ENCODE data around the gene LDLRAP1.

Gene LDLRAP1

DNA sequence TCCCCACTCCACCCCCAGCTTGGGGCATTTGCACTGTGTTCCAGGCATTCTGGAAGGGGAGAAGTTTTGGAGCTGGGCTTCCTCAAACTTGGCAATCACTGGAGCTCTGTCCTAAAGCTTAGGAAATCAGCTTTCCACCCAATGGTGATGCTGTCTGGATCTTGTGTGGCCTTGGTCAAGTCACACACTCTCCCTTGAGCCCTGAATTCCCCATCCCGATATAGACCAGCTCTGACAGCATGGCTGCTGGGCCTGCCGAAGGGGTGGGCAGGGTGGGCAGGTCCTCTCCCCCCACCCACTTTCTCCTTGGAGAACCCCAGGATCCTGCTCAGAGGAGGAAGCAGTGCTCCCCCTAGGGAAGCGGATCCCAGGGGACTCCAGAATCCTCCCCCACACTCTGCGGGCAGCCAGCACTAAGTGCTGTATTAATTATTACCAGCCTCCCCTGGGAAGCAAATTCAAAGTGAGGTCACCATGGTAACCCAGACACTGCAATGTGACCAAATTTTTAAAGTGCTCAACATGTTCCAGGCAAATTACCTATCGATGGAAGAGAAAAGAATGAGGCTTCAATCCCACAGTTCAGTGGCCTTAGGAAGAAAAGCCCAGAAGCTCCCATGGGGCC is 21.3 kb upstream of the LDLRAP1 start:
- no peak overlapping the region for H3K4me2 ChIP-seq (ENCODE audit: low read depth, low read length, poor library complexity, severe bottlenecking)
- no peaks in the 10 kb centered on the region for H3K36me3 ChIP-seq (ENCODE audit: insufficient read depth, low read length)
- H2AFZ ChIP-seq (ENCODE audit: low read length), result no peak overlapping the region
- no peak overlapping the region for H3K9ac ChIP-seq (ENCODE audit: low read depth, low read length, poor library complexity, severe bottlenecking)
- no peaks in the 10 kb centered on the region for H3K4me1 ChIP-seq (ENCODE audit: insufficient read depth, low read length, poor library complexity, severe bottlenecking)
- H3K27me3 ChIP-seq (ENCODE audit: insufficient read depth, low read length, poor library complexity, severe bottlenecking), result no peaks in the 10 kb centered on the region
- no peaks in the 10 kb centered on the region for H3K79me2 ChIP-seq (ENCODE audit: insufficient read depth, low read length)
- no peaks in the 10 kb centered on the region for H4K20me1 ChIP-seq (ENCODE audit: insufficient read depth, low read length, poor library complexity, severe bottlenecking)
- H3K4me3 ChIP-seq (ENCODE audit: low read length, poor library complexity, severe bottlenecking), result no peak overlapping the region
- no peaks in the 10 kb centered on the region for H3F3A ChIP-seq (ENCODE audit: low read depth)
- H3K9me2 ChIP-seq (replicated peaks; ENCODE audit: low read depth, low read length), result no peaks in the 10 kb centered on the region
- H3K9me3 ChIP-seq (ENCODE audit: insufficient read depth, low read depth, low read length), result no peaks in the 10 kb centered on the region
- TF ChIP-seq EZH2phosphoT487 (IDR thresholded peaks at IDR 0.05; ENCODE audit: borderline replicate concordance), result no peak
- no peak for TF ChIP-seq CTCF (conservative IDR thresholded peaks at IDR 0.05; ENCODE audit: low read length)

- Histone ChIP-seq H4K20me1 (ENCODE audit: insufficient read depth, low read length, poor library complexity, severe bottlenecking) (no peaks in the 10 kb centered on the region), H3K9ac (ENCODE audit: low read depth, low read length, poor library complexity, severe bottlenecking) (no peak overlapping the region), H3K27me3 (ENCODE audit: insufficient read depth, low read length, poor library complexity, severe bottlenecking) (no peaks in the 10 kb centered on the region), H3K4me1 (ENCODE audit: insufficient read depth, low read length, poor library complexity, severe bottlenecking) (no peaks in the 10 kb centered on the region), H3K9me3 (ENCODE audit: insufficient read depth, low read depth, low read length) (no peaks in the 10 kb centered on the region), H2AFZ (ENCODE audit: low read length) (no peak overlapping the region), H3K9me2 (replicated peaks; ENCODE audit: low read depth, low read length) (no peaks in the 10 kb centered on the region), H3F3A (ENCODE audit: low read depth) (no peaks in the 10 kb centered on the region), H3K4me3 (ENCODE audit: low read length, poor library complexity, severe bottlenecking) (no peak overlapping the region), H3K79me2 (ENCODE audit: insufficient read depth, low read length) (no peaks in the 10 kb centered on the region), H3K4me2 (ENCODE audit: low read depth, low read length, poor library complexity, severe bottlenecking) (no peak overlapping the region), H3K36me3 (ENCODE audit: insufficient read depth, low read length) (no peaks in the 10 kb centered on the region)
- TF ChIP-seq EZH2phosphoT487 (IDR thresholded peaks at IDR 0.05; ENCODE audit: borderline replicate concordance) (no peak), CTCF (conservative IDR thresholded peaks at IDR 0.05; ENCODE audit: low read length) (peak; percentile 68)
Measured at GRCh38 chr1:25523542-25523941, 19.9 kb upstream of the LDLRAP1 start.

GRCh38 chr1:25524568-25525360 is 18.6 kb upstream of the LDLRAP1 start:
- no peaks in the 10 kb centered on the region for H3K9me3 ChIP-seq (ENCODE audit: insufficient read depth, low read depth, low read length)
- no peaks in the 10 kb centered on the region for H3K27me3 ChIP-seq (ENCODE audit: insufficient read depth, low read length, poor library complexity, severe bottlenecking)
- TF ChIP-seq EZH2phosphoT487 (IDR thresholded peaks at IDR 0.05; ENCODE audit: borderline replicate concordance) (no peak), CTCF (conservative IDR thresholded peaks at IDR 0.05; ENCODE audit: low read length) (no peak)
- H3K79me2 ChIP-seq (ENCODE audit: insufficient read depth, low read length), result no peaks in the 10 kb centered on the region
- no peaks in the 10 kb centered on the region for H3K36me3 ChIP-seq (ENCODE audit: insufficient read depth, low read length)
- no peak overlapping the region for H2AFZ ChIP-seq (ENCODE audit: low read length)
- H3K9me2 ChIP-seq (replicated peaks; ENCODE audit: low read depth, low read length), result no peaks in the 10 kb centered on the region
- no peaks in the 10 kb centered on the region for H4K20me1 ChIP-seq (ENCODE audit: insufficient read depth, low read length, poor library complexity, severe bottlenecking)
- no peaks in the 10 kb centered on the region for H3K4me1 ChIP-seq (ENCODE audit: insufficient read depth, low read length, poor library complexity, severe bottlenecking)
- no peak overlapping the region for H3K4me2 ChIP-seq (ENCODE audit: low read depth, low read length, poor library complexity, severe bottlenecking)
- no peaks in the 10 kb centered on the region for H3F3A ChIP-seq (ENCODE audit: low read depth)
- H3K9ac ChIP-seq (ENCODE audit: low read depth, low read length, poor library complexity, severe bottlenecking), result no peak overlapping the region
- H3K4me3 ChIP-seq (ENCODE audit: low read length, poor library complexity, severe bottlenecking), result no peak overlapping the region
